HG02678 (cell line): ENCODE results near the gene MPZ.

Experiments used
- ATAC-seq: cut with Tn5 transposase; IDR thresholded peaks from one replicate; pipeline ENCODE4 v1.9.1; 2021; ENCODE audit warnings: mild to moderate bottlenecking, moderate library complexity; ENCODE audit not compliant: unreplicated experiment

The MPZ gene

GRCh38 chr1:161304927-161305866, 4.6 kb downstream of the MPZ start:
- no peak for ATAC-seq

GRCh38 chr1:161300478-161300877, 9.3 kb downstream of the MPZ start:
- no peak for ATAC-seq

GRCh38 chr1:161299347-161299746, 10.4 kb downstream of the MPZ start:
- ATAC-seq = no peak

- no peak for ATAC-seq
Observed at GRCh38 chr1:161298116-161298515, 11.7 kb downstream of the MPZ start.

- no peak for ATAC-seq
Observed at GRCh38 chr1:161297415-161297814, 12.4 kb downstream of the MPZ start.

GRCh38 chr1:161290779-161291178, 19.0 kb downstream of the MPZ start:
- ATAC-seq = no peak

DNA sequence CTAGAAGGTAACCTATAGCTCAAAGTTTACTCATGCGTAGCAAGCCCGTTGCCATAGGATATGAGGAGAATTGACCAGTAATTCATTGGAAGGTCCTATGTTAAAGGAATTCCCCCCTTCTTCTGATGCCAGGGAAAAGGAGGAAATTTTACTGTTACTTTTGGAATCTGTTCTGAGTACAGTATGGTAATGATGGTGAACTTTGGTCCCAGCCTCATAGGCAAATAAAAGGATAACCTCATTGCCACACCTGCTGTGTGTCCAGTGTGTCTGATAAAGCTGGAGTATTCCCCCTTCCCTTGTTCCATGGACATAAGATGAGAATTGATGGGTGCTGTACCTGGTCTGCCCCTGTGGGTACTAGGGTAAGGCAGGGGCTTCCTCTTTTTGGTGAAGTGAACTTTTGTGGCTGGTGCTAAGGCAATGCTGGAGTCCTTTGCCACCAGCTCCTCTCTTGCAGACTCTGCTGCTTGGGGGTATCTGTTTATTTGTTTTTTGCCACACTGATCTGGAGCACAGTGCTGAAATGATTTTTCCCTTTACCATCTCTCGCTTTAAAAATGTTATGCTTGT, 22.2 kb downstream of the MPZ start:
- no peak for ATAC-seq

DNA sequence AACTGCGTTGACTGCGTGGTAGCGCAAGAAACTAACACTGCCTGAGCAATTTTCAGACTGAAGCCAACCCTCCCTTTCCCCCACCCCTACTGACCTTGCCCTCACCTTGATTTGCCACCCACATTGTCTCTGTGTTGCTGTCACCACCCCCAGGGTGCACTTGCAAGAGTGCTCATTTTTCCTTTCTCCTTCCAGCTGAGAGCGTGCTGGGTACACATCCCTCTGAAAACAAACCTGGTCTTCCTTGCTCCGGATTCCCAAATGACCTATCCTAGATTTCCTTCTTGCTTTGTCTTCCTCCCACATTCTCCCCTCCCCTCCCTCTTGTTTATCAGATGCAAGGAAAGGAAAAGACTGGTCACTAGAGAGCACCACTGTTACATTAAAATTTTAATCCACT, 24.2 kb downstream of the MPZ start:
- no peak for ATAC-seq

DNA sequence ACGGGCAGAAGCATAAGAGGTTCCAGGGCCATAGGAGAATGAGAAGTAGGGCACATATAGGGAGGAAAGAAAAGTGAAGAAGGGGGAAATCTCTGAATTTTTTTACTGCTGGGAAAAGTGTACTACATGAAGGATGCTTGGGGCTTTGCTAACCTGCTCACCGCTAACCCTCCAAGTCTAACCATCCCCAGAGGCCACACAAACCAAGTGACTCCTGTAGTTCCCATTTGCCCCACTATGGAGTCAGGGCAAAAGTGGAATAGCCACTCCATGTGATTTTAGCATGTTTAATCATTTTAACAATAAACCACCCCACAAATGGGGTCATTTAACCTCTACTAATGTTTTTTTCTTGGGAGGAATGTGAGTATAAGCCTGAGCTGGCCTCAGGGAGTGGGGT, 24.7 kb downstream of the MPZ start:
- no peak for ATAC-seq

DNA sequence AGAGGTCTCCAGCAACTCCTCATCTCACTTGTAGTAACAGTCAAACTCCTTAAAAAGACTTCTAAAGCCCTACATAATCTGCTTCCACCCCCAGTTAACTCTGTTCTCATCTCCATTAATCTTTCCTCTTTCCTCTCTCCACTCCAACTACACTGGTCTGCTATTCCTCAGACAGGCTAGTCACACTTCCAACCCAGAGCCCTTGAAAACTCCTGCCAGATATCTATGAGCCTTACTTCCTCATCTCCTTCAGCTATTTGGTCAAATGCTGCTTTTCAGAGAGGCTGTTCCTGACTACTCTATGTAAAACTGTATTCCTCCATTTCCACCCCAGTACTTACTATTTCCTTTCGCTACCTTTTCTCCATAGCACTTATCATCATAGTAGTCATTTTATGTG, 26.8 kb downstream of the MPZ start:
- no peak for ATAC-seq

GRCh38 chr1:161274874-161275273, 34.9 kb downstream of the MPZ start:
- no peak for ATAC-seq

- no peak for ATAC-seq
Observed at GRCh38 chr1:161273402-161273801, 36.4 kb downstream of the MPZ start.

GRCh38 chr1:161267321-161267720, 42.4 kb downstream of the MPZ start:
- no peak for ATAC-seq

DNA sequence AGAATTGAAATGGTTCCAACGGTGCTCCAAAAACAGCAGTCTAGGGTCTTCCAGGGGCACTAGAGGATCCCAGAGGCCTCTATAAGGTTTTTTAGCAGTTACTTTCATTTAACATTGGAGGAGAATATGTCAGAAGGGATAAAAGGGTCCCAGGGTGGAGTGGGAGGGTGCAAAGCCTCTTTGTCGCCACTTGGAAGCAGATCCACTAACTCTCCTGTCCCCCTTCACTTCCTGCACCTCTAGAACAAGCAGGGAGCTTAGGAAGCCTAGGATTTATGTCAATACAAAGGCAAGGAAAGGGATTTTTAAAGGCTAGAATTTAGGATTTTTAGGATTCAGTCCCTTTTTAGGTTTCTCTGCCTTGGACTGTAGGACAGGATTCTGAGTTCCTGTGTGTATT, 42.9 kb downstream of the MPZ start:
- ATAC-seq = no peak

GRCh38 chr1:161266202-161266601, 43.6 kb downstream of the MPZ start:
- no peak for ATAC-seq

- no peak for ATAC-seq
Observed at GRCh38 chr1:161265305-161265704, 44.5 kb downstream of the MPZ start.

GRCh38 chr1:161261261-161262235, 48.2 kb downstream of the MPZ start:
- ATAC-seq = no peak

- no peak for ATAC-seq
Observed at GRCh38 chr1:161260376-161261260, 49.1 kb downstream of the MPZ start.

DNA sequence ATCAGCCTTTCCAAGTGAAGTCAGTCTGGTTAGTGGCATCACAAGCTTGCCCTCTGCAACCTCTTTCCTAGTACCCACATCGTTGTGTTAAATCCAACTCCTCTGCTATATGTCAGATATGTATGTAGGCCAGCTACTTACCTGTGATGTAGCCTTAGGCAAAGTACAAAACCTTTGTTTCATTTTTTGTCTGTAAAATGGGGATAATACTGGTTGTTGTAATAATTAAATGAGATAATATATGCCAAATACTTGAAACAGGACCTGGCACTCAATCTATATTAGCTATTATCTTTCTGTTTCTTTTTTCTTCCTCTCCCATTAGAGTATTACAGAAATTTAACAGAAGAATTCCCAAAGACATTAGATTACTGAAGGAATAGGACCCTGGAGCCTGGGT, 50.0 kb downstream of the MPZ start:
- no peak for ATAC-seq

DNA sequence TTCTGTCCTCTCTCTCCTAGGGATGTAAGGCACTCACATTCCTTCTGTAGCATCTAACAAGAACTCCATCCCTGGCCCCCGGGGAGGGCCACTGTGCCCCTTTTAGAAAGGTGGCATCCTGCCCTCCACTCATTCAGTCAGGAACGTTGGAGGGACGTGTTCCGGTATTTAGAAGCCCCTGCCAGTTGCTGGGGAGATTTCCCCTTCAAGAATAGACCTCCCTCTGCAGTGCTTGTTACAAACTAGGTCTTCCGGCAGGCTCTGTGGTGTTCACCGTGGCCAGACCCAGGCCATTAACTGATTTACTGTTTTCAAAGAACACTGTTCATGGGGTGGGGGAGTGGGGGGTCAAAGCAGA, 50.4 kb downstream of the MPZ start:
- no peak for ATAC-seq
